Activated T-cell treated with anti-CD3 and anti-CD28 coated beads, Interleukin-2, amount 50 U/mL, for 24 hours (primary cell): Measurements from ENCODE around the gene CCIN.

Experiments
- DNase-seq: peaks from one replicate; pipeline ENCODE4 v3.0.0-alpha.2; 2020
- H3K27ac Mint-ChIP-seq: 2 replicates; pipeline ENCODE4 v1.8.0; 2020; ENCODE audit warnings: mild to moderate bottlenecking, mixed read lengths
- H3K27me3 Mint-ChIP-seq: 2 replicates; pipeline ENCODE4 v1.8.0; 2020; ENCODE audit warnings: mixed read lengths
- H3K36me3 Mint-ChIP-seq: 2 replicates; pipeline ENCODE4 v1.8.0; 2020; ENCODE audit warnings: low read depth, mixed read lengths
- H3K4me1 Mint-ChIP-seq: 2 replicates; pipeline ENCODE4 v1.8.0; 2020; ENCODE audit warnings: low read depth, mixed read lengths
- H3K4me3 Mint-ChIP-seq: 2 replicates; pipeline ENCODE4 v1.8.0; 2020; ENCODE audit warnings: mild to moderate bottlenecking, moderate library complexity, mixed read lengths
- H3K9me3 Mint-ChIP-seq: 2 replicates; pipeline ENCODE4 v1.8.0; 2020; ENCODE audit warnings: mixed read lengths

CCIN gene

GRCh38 chr9:36136272-36136893, 32.8 kb upstream of the CCIN start, which contains the start of gene GLIPR2:
TSS of gene GLIPR2 (plus strand) at chr9:36136733. CDS start at chr9:36136779, 46 bp downstream.
- Mint-ChIP-seq H3K27me3 (peaks cover 2% of the 10 kb centered on the region), H3K27ac (peak within 1 kb of the TSS; percentile 73), H3K4me3 (peak within 1 kb of the TSS; percentile 87), H3K4me1 (peaks cover 49% of the 10 kb centered on the region), H3K9me3 (no peaks in the 10 kb centered on the region), H3K36me3 (peaks cover 5% of the 10 kb centered on the region)
- peak; percentile 85 for DNase-seq

- DNase-seq: peak; percentile 50
- H3K9me3 Mint-ChIP-seq: no peaks in the 10 kb centered on the region
- peak overlapping the region; percentile 87 for H3K4me3 Mint-ChIP-seq
- H3K36me3 Mint-ChIP-seq: peaks cover 5% of the 10 kb centered on the region
- H3K27me3 Mint-ChIP-seq: peaks cover 2% of the 10 kb centered on the region
- H3K27ac Mint-ChIP-seq: peak overlapping the region; percentile 73
- H3K4me1 Mint-ChIP-seq: peaks cover 54% of the 10 kb centered on the region
Measured at GRCh38 chr9:36136894-36137391, 32.2 kb upstream of the CCIN start.

GRCh38 chr9:36137392-36138004, 31.7 kb upstream of the CCIN start:
- peaks cover 2% of the 10 kb centered on the region for H3K27me3 Mint-ChIP-seq
- H3K9me3 Mint-ChIP-seq: no peaks in the 10 kb centered on the region
- H3K27ac Mint-ChIP-seq: peak overlapping the region; percentile 73
- peaks cover 5% of the 10 kb centered on the region for H3K36me3 Mint-ChIP-seq
- peak overlapping the region; percentile 87 for H3K4me3 Mint-ChIP-seq
- no peak for DNase-seq
- peaks cover 60% of the 10 kb centered on the region for H3K4me1 Mint-ChIP-seq

- no peaks in the 10 kb centered on the region for H3K9me3 Mint-ChIP-seq
- no peak for DNase-seq
- H3K36me3 Mint-ChIP-seq: peaks cover 5% of the 10 kb centered on the region
- peaks cover 2% of the 10 kb centered on the region for H3K27me3 Mint-ChIP-seq
- no peak overlapping the region for H3K4me3 Mint-ChIP-seq
- peaks cover 70% of the 10 kb centered on the region for H3K4me1 Mint-ChIP-seq
- H3K27ac Mint-ChIP-seq: no peak overlapping the region
Measured at GRCh38 chr9:36138496-36138895, 30.7 kb upstream of the CCIN start.

GRCh38 chr9:36138901-36139300, 30.3 kb upstream of the CCIN start:
- Mint-ChIP-seq H3K9me3 (no peaks in the 10 kb centered on the region), H3K4me3 (no peak overlapping the region), H3K4me1 (peaks cover 74% of the 10 kb centered on the region), H3K27me3 (peaks cover 2% of the 10 kb centered on the region), H3K27ac (no peak overlapping the region), H3K36me3 (peaks cover 7% of the 10 kb centered on the region)
- no peak for DNase-seq

- Mint-ChIP-seq H3K4me3 (peak overlapping the region; percentile 47), H3K27ac (peak overlapping the region; percentile 76), H3K9me3 (peaks cover 2% of the 10 kb centered on the region), H3K27me3 (peaks cover 2% of the 10 kb centered on the region), H3K36me3 (peaks cover 11% of the 10 kb centered on the region), H3K4me1 (peaks cover 88% of the 10 kb centered on the region)
- peak; percentile 44 for DNase-seq
Measured at GRCh38 chr9:36140086-36141084, 28.8 kb upstream of the CCIN start.

GRCh38 chr9:36141288-36141687, 27.9 kb upstream of the CCIN start:
- peaks cover 2% of the 10 kb centered on the region for H3K27me3 Mint-ChIP-seq
- H3K9me3 Mint-ChIP-seq: peaks cover 11% of the 10 kb centered on the region
- no peak for DNase-seq
- H3K36me3 Mint-ChIP-seq: peaks cover 16% of the 10 kb centered on the region
- H3K4me3 Mint-ChIP-seq: no peak overlapping the region
- peaks cover 88% of the 10 kb centered on the region for H3K4me1 Mint-ChIP-seq
- H3K27ac Mint-ChIP-seq: peak overlapping the region; percentile 76

- H3K27ac Mint-ChIP-seq: peak overlapping the region; percentile 52
- H3K36me3 Mint-ChIP-seq: peaks cover 18% of the 10 kb centered on the region
- H3K27me3 Mint-ChIP-seq: peaks cover 2% of the 10 kb centered on the region
- peaks cover 12% of the 10 kb centered on the region for H3K9me3 Mint-ChIP-seq
- no peak overlapping the region for H3K4me3 Mint-ChIP-seq
- DNase-seq: no peak
- H3K4me1 Mint-ChIP-seq: peaks cover 90% of the 10 kb centered on the region
Measured at GRCh38 chr9:36141761-36142160, 27.4 kb upstream of the CCIN start.

GRCh38 chr9:36142510-36143244, 26.5 kb upstream of the CCIN start:
- DNase-seq: no peak
- H3K27ac Mint-ChIP-seq: peak overlapping the region; percentile 87
- H3K27me3 Mint-ChIP-seq: no peaks in the 10 kb centered on the region
- peaks cover 21% of the 10 kb centered on the region for H3K36me3 Mint-ChIP-seq
- H3K4me1 Mint-ChIP-seq: peaks cover 91% of the 10 kb centered on the region
- H3K9me3 Mint-ChIP-seq: peaks cover 12% of the 10 kb centered on the region
- H3K4me3 Mint-ChIP-seq: peak overlapping the region; percentile 58

- H3K27me3 Mint-ChIP-seq: no peaks in the 10 kb centered on the region
- peak overlapping the region; percentile 58 for H3K4me3 Mint-ChIP-seq
- peaks cover 24% of the 10 kb centered on the region for H3K36me3 Mint-ChIP-seq
- peak overlapping the region; percentile 87 for H3K27ac Mint-ChIP-seq
- peak; percentile 39 for DNase-seq
- H3K9me3 Mint-ChIP-seq: peaks cover 12% of the 10 kb centered on the region
- peaks cover 92% of the 10 kb centered on the region for H3K4me1 Mint-ChIP-seq
Measured at GRCh38 chr9:36143245-36143641, 25.9 kb upstream of the CCIN start.

- peaks cover 90% of the 10 kb centered on the region for H3K4me1 Mint-ChIP-seq
- peaks cover 26% of the 10 kb centered on the region for H3K36me3 Mint-ChIP-seq
- no peaks in the 10 kb centered on the region for H3K27me3 Mint-ChIP-seq
- peak; percentile 52 for DNase-seq
- peaks cover 12% of the 10 kb centered on the region for H3K9me3 Mint-ChIP-seq
- peak overlapping the region; percentile 87 for H3K27ac Mint-ChIP-seq
- H3K4me3 Mint-ChIP-seq: peak overlapping the region; percentile 58
Measured at GRCh38 chr9:36144309-36145232, 24.6 kb upstream of the CCIN start.

- Mint-ChIP-seq H3K9me3 (peaks cover 12% of the 10 kb centered on the region), H3K36me3 (peaks cover 26% of the 10 kb centered on the region), H3K27ac (no peak overlapping the region), H3K4me3 (no peak overlapping the region), H3K4me1 (peaks cover 90% of the 10 kb centered on the region), H3K27me3 (no peaks in the 10 kb centered on the region)
- DNase-seq: no peak
Measured at GRCh38 chr9:36145970-36146369, 23.2 kb upstream of the CCIN start.

GRCh38 chr9:36146651-36147050, 22.5 kb upstream of the CCIN start:
- no peaks in the 10 kb centered on the region for H3K27me3 Mint-ChIP-seq
- H3K9me3 Mint-ChIP-seq: peaks cover 12% of the 10 kb centered on the region
- H3K27ac Mint-ChIP-seq: no peak overlapping the region
- H3K4me1 Mint-ChIP-seq: peaks cover 91% of the 10 kb centered on the region
- DNase-seq: no peak
- H3K36me3 Mint-ChIP-seq: peaks cover 27% of the 10 kb centered on the region
- H3K4me3 Mint-ChIP-seq: no peak overlapping the region
